Measurements from ENCODE around the gene MAP2.

Gene MAP2

GRCh38 chr2:209696836-209697711 lies 273.2 kb downstream of the MAP2 start:
- no peaks in the 10 kb centered on the region for H3K4me1 Mint-ChIP-seq (ENCODE audit: low read depth)
- no peak overlapping the region for H3K27ac Mint-ChIP-seq
- no peaks in the 10 kb centered on the region for H3K27me3 Mint-ChIP-seq
- intact Hi-C loops (cut with micrococcal nuclease) = no loop called here
- H3K4me3 Mint-ChIP-seq = no peak overlapping the region
- no peaks in the 10 kb centered on the region for H3K36me3 Mint-ChIP-seq (ENCODE audit: low read depth)
- no peaks in the 10 kb centered on the region for H3K9me3 Mint-ChIP-seq

- no peaks in the 10 kb centered on the region for H3K4me1 Mint-ChIP-seq (ENCODE audit: low read depth)
- H3K27me3 Mint-ChIP-seq = no peaks in the 10 kb centered on the region
- intact Hi-C loops (cut with micrococcal nuclease) = no loop called here
- no peaks in the 10 kb centered on the region for H3K9me3 Mint-ChIP-seq
- no peak overlapping the region for H3K4me3 Mint-ChIP-seq
- H3K27ac Mint-ChIP-seq = no peak overlapping the region
- no peaks in the 10 kb centered on the region for H3K36me3 Mint-ChIP-seq (ENCODE audit: low read depth)
Measured at GRCh38 chr2:209702775-209703174, 278.9 kb downstream of the MAP2 start.

- Mint-ChIP-seq H3K27ac (no peak overlapping the region), H3K4me1 (ENCODE audit: low read depth) (no peaks in the 10 kb centered on the region), H3K9me3 (no peaks in the 10 kb centered on the region), H3K27me3 (no peaks in the 10 kb centered on the region), H3K36me3 (ENCODE audit: low read depth) (no peaks in the 10 kb centered on the region), H3K4me3 (no peak overlapping the region)
- intact Hi-C loops (cut with micrococcal nuclease) = no loop called here
Measured at GRCh38 chr2:209713219-209713618, 289.4 kb downstream of the MAP2 start.

- intact Hi-C loops (cut with micrococcal nuclease) = no loop called here
- Mint-ChIP-seq H3K27ac (no peak overlapping the region), H3K27me3 (no peaks in the 10 kb centered on the region), H3K36me3 (ENCODE audit: low read depth) (no peaks in the 10 kb centered on the region), H3K4me3 (no peak overlapping the region), H3K9me3 (no peaks in the 10 kb centered on the region), H3K4me1 (ENCODE audit: low read depth) (no peaks in the 10 kb centered on the region)
Measured at GRCh38 chr2:209719034-209719433, 295.2 kb downstream of the MAP2 start.

- Mint-ChIP-seq H3K27me3 (no peaks in the 10 kb centered on the region), H3K9me3 (no peaks in the 10 kb centered on the region), H3K27ac (no peak overlapping the region), H3K36me3 (ENCODE audit: low read depth) (no peaks in the 10 kb centered on the region), H3K4me1 (ENCODE audit: low read depth) (no peaks in the 10 kb centered on the region), H3K4me3 (no peak overlapping the region)
- intact Hi-C loops (cut with micrococcal nuclease) = no loop called here
Measured at GRCh38 chr2:209721497-209721896, 297.6 kb downstream of the MAP2 start.

- intact Hi-C loops (cut with micrococcal nuclease) = no loop called here
- no peaks in the 10 kb centered on the region for H3K36me3 Mint-ChIP-seq (ENCODE audit: low read depth)
- no peak overlapping the region for H3K4me3 Mint-ChIP-seq
- H3K9me3 Mint-ChIP-seq = no peaks in the 10 kb centered on the region
- no peaks in the 10 kb centered on the region for H3K27me3 Mint-ChIP-seq
- H3K27ac Mint-ChIP-seq = no peak overlapping the region
- H3K4me1 Mint-ChIP-seq (ENCODE audit: low read depth) = no peaks in the 10 kb centered on the region
Measured at GRCh38 chr2:209726311-209726710, 302.5 kb downstream of the MAP2 start.

GRCh38 chr2:209727077-209727476 lies 303.2 kb downstream of the MAP2 start:
- Mint-ChIP-seq H3K27ac (no peak overlapping the region), H3K4me3 (no peak overlapping the region), H3K36me3 (ENCODE audit: low read depth) (no peaks in the 10 kb centered on the region), H3K27me3 (no peaks in the 10 kb centered on the region), H3K9me3 (no peaks in the 10 kb centered on the region), H3K4me1 (ENCODE audit: low read depth) (no peaks in the 10 kb centered on the region)
- intact Hi-C loops (cut with micrococcal nuclease) = no loop called here

- no peaks in the 10 kb centered on the region for H3K36me3 Mint-ChIP-seq (ENCODE audit: low read depth)
- intact Hi-C loops (cut with micrococcal nuclease) = no loop called here
- no peaks in the 10 kb centered on the region for H3K9me3 Mint-ChIP-seq
- no peak overlapping the region for H3K4me3 Mint-ChIP-seq
- no peaks in the 10 kb centered on the region for H3K27me3 Mint-ChIP-seq
- H3K27ac Mint-ChIP-seq = no peak overlapping the region
- H3K4me1 Mint-ChIP-seq (ENCODE audit: low read depth) = no peaks in the 10 kb centered on the region
Measured at GRCh38 chr2:209734805-209735204, 311.0 kb downstream of the MAP2 start.

- peaks cover 8% of the 10 kb centered on the region for H3K9me3 Mint-ChIP-seq
- H3K27ac Mint-ChIP-seq = no peak overlapping the region
- intact Hi-C loops (cut with micrococcal nuclease) = no loop called here
- no peaks in the 10 kb centered on the region for H3K27me3 Mint-ChIP-seq
- no peak overlapping the region for H3K4me3 Mint-ChIP-seq
- no peaks in the 10 kb centered on the region for H3K4me1 Mint-ChIP-seq (ENCODE audit: low read depth)
- H3K36me3 Mint-ChIP-seq (ENCODE audit: low read depth) = no peaks in the 10 kb centered on the region
Measured at GRCh38 chr2:209741953-209742352, 318.1 kb downstream of the MAP2 start.

- Mint-ChIP-seq H3K9me3 (no peaks in the 10 kb centered on the region), H3K4me3 (no peak overlapping the region), H3K27me3 (no peaks in the 10 kb centered on the region), H3K27ac (no peak overlapping the region), H3K4me1 (ENCODE audit: low read depth) (no peaks in the 10 kb centered on the region), H3K36me3 (ENCODE audit: low read depth) (no peaks in the 10 kb centered on the region)
- intact Hi-C loops (cut with micrococcal nuclease) = no loop called here
Measured at GRCh38 chr2:209753020-209753419, 329.2 kb downstream of the MAP2 start.

GRCh38 chr2:209757163-209757562 lies 333.3 kb downstream of the MAP2 start:
- Mint-ChIP-seq H3K27me3 (no peaks in the 10 kb centered on the region), H3K27ac (no peak overlapping the region), H3K9me3 (no peaks in the 10 kb centered on the region), H3K4me3 (no peak overlapping the region), H3K4me1 (ENCODE audit: low read depth) (no peaks in the 10 kb centered on the region), H3K36me3 (ENCODE audit: low read depth) (no peaks in the 10 kb centered on the region)
- intact Hi-C loops (cut with micrococcal nuclease) = no loop called here

- intact Hi-C loops (cut with micrococcal nuclease) = no loop called here
- no peak overlapping the region for H3K27ac Mint-ChIP-seq
- no peaks in the 10 kb centered on the region for H3K4me1 Mint-ChIP-seq (ENCODE audit: low read depth)
- no peaks in the 10 kb centered on the region for H3K27me3 Mint-ChIP-seq
- H3K4me3 Mint-ChIP-seq = no peak overlapping the region
- no peaks in the 10 kb centered on the region for H3K36me3 Mint-ChIP-seq (ENCODE audit: low read depth)
- H3K9me3 Mint-ChIP-seq = no peaks in the 10 kb centered on the region
Measured at GRCh38 chr2:209761566-209761965, 337.7 kb downstream of the MAP2 start.

GRCh38 chr2:209762563-209762962 lies 338.7 kb downstream of the MAP2 start:
- intact Hi-C loops (cut with micrococcal nuclease) = no loop called here
- H3K4me1 Mint-ChIP-seq (ENCODE audit: low read depth) = no peaks in the 10 kb centered on the region
- H3K4me3 Mint-ChIP-seq = no peak overlapping the region
- no peaks in the 10 kb centered on the region for H3K9me3 Mint-ChIP-seq
- H3K27me3 Mint-ChIP-seq = no peaks in the 10 kb centered on the region
- no peak overlapping the region for H3K27ac Mint-ChIP-seq
- H3K36me3 Mint-ChIP-seq (ENCODE audit: low read depth) = no peaks in the 10 kb centered on the region

GRCh38 chr2:209763106-209763505 lies 339.3 kb downstream of the MAP2 start:
- H3K9me3 Mint-ChIP-seq = no peaks in the 10 kb centered on the region
- no peak overlapping the region for H3K27ac Mint-ChIP-seq
- H3K4me3 Mint-ChIP-seq = no peak overlapping the region
- no peaks in the 10 kb centered on the region for H3K36me3 Mint-ChIP-seq (ENCODE audit: low read depth)
- no peaks in the 10 kb centered on the region for H3K27me3 Mint-ChIP-seq
- intact Hi-C loops (cut with micrococcal nuclease) = no loop called here
- no peaks in the 10 kb centered on the region for H3K4me1 Mint-ChIP-seq (ENCODE audit: low read depth)

GRCh38 chr2:209766613-209767012 lies 342.8 kb downstream of the MAP2 start:
- Mint-ChIP-seq H3K27ac (no peak overlapping the region), H3K9me3 (no peaks in the 10 kb centered on the region), H3K36me3 (ENCODE audit: low read depth) (no peaks in the 10 kb centered on the region), H3K4me1 (ENCODE audit: low read depth) (no peaks in the 10 kb centered on the region), H3K27me3 (peaks cover 9% of the 10 kb centered on the region), H3K4me3 (no peak overlapping the region)
- intact Hi-C loops (cut with micrococcal nuclease) = no loop called here

Data from dendritic cell treated with granulocyte-macrophage colony-stimulating factor and Interleukin-4, amounts not matched to agents 40 ng/mL and 50 ng/mL, for 4 days (primary cell).